AG04450 (cell line): ENCODE measurements around the gene ST3GAL4. TPM values are rescaled to one million over a fixed set of nuclear protein-coding genes. Genes with fewer than 3 reads are reported as not detected.

Experiments used
- CTCF ChIA-PET: fragments of 300-600, 350-600 bp; formaldehyde crosslinking; extraction: SDS; loops from one replicate; lab custom pipeline; 2022; ENCODE audit warnings: antibody characterized with exemption, inconsistent platforms; lab: Charles Lee
- POLR2A ChIA-PET: fragments of 350-600 bp; formaldehyde crosslinking; extraction: SDS; loops from one replicate; lab custom pipeline; 2021; ENCODE audit warnings: antibody characterized with exemption, inconsistent platforms; lab: Yijun Ruan, JAX
- DNase-seq: peaks from one replicate; pipeline ENCODE4 v3.0.0-alpha.2; 2011; ENCODE audit warnings: low read depth, low spot score
- H3K27ac ChIP-seq: one replicate; pipeline ENCODE4 v1.5.1; 2012; ENCODE audit warnings: low read depth, low read length, control low read depth
- H3K27me3 ChIP-seq: one replicate; pipeline ENCODE4 v1.6.0; 2012; ENCODE audit warnings: low read length; ENCODE audit not compliant: control insufficient read depth, insufficient read depth
- H3K4me3 ChIP-seq: 2 replicates; pipeline ENCODE4 v1.5.1; 2011; ENCODE audit warnings: mild to moderate bottlenecking, low read depth, low read length, control low read depth
- H3K9me3 ChIP-seq: 2 replicates; pipeline ENCODE4 v1.5.1; 2012; ENCODE audit warnings: low read length; ENCODE audit not compliant: control insufficient read depth, insufficient read depth
- CTCF ChIP-seq: IDR thresholded peaks from 2 replicates; pipeline ENCODE4 v1.5.1; 2011; ENCODE audit warnings: low read depth, low read length, control low read depth, inconsistent platforms
- polyA plus RNA-seq: library from polyadenylated mRNA; depleted of rRNA; stranded (reverse); fragments of >200 nt; gene quantifications from 2 replicates; pipeline ENCODE4 v1.2.3, GENCODE V29; 2011

Gene ST3GAL4
- polyA plus RNA-seq, 1 experiment: 13.1 TPM

GRCh38 chr11:126434950-126435335, 79.5 kb downstream of the ST3GAL4 start:
- ChIA-PET CTCF (interaction anchor here (1.3 kb wide), 1 partner anchor 46 kb away, joined by 5 read pairs; no protein-coding TSS in a partner anchor), POLR2A (no interaction called here)
- no peak overlapping the region for H3K4me3 ChIP-seq
- no peak for TF ChIP-seq CTCF
- no peak overlapping the region for H3K27ac ChIP-seq
- no peaks in the 10 kb centered on the region for H3K27me3 ChIP-seq
- no peaks in the 10 kb centered on the region; the same call in 1 of the 2 replicates for H3K9me3 ChIP-seq
- no peak for DNase-seq

- CTCF ChIA-PET: interaction anchor here (1.3 kb wide), 1 partner anchor 45 kb away, joined by 5 read pairs; no protein-coding TSS in a partner anchor
- H3K9me3 ChIP-seq: no peaks in the 10 kb centered on the region; the same call in 1 of the 2 replicates
- no peak overlapping the region for H3K27ac ChIP-seq
- no peaks in the 10 kb centered on the region for H3K27me3 ChIP-seq
- POLR2A ChIA-PET: no interaction called here
- H3K4me3 ChIP-seq: no peak overlapping the region
- TF ChIP-seq CTCF: no peak
- DNase-seq: no peak
Measured at GRCh38 chr11:126436209-126436755, 80.8 kb downstream of the ST3GAL4 start.

- Histone ChIP-seq H3K4me3 (no peak overlapping the region), H3K9me3 (no peaks in the 10 kb centered on the region; the same call in 1 of the 2 replicates), H3K27ac (no peak overlapping the region), H3K27me3 (no peaks in the 10 kb centered on the region)
- ChIA-PET POLR2A (no interaction called here), CTCF (no interaction called here)
- no peak for TF ChIP-seq CTCF
- no peak for DNase-seq
Measured at GRCh38 chr11:126437731-126438130, 82.2 kb downstream of the ST3GAL4 start.

GRCh38 chr11:126438272-126438671, 82.8 kb downstream of the ST3GAL4 start:
- POLR2A ChIA-PET: no interaction called here
- no peaks in the 10 kb centered on the region for H3K27me3 ChIP-seq
- CTCF ChIA-PET: no interaction called here
- H3K9me3 ChIP-seq: no peaks in the 10 kb centered on the region; the same call in 1 of the 2 replicates
- H3K4me3 ChIP-seq: no peak overlapping the region
- no peak for DNase-seq
- TF ChIP-seq CTCF: no peak
- H3K27ac ChIP-seq: no peak overlapping the region

- H3K27me3 ChIP-seq: no peaks in the 10 kb centered on the region
- no peak for TF ChIP-seq CTCF
- H3K9me3 ChIP-seq: no peaks in the 10 kb centered on the region; the same call in 1 of the 2 replicates
- DNase-seq: no peak
- CTCF ChIA-PET: no interaction called here
- H3K4me3 ChIP-seq: no peak overlapping the region
- H3K27ac ChIP-seq: no peak overlapping the region
- POLR2A ChIA-PET: no interaction called here
Measured at GRCh38 chr11:126438691-126439090, 83.2 kb downstream of the ST3GAL4 start.
